Pancreas (tissue), 10 donors: ENCODE measurements around the gene SORCS2. TPM values are rescaled to one million over a fixed set of nuclear protein-coding genes. Genes with fewer than 3 reads are reported as not detected.
A peak's percentile ranks its signal among the peaks of the same experiment; 100 is the strongest.

Source experiments
- ATAC-seq, 4 donors: fragments of 200-7000 bp; cut with Tn5 transposase; one replicate each; pipeline versions ENCODE4 v1.8.0 to v1.9.1; 2020; ENCODE audit warnings: mild to moderate bottlenecking in 4 of 4, moderate library complexity in 4 of 4
- DNase-seq, 6 donors: peaks; one replicate each; pipeline ENCODE4 v3.0.0-alpha.2; 2020
- FAIRE-seq: peaks from 2 replicates; lab custom pipeline; 2012; peaks lifted over from hg19 to GRCh38; lab: Jason Lieb, UNC
- H3K27ac ChIP-seq, 4 donors: fragments of 200-600 bp; sonication (generic); 1 replicate in 3 of 4; 2 replicates in 1 of 4; pipeline versions ENCODE4 v1.5.0 to v1.8.0; 2020
- H3K27me3 ChIP-seq, 4 donors: fragments of 200-600 bp; one replicate each; pipeline ENCODE4 v1.8.0; 2021
- H3K36me3 ChIP-seq, 3 donors: fragments of 200-600 bp; sonication (generic) in 1 of 3; one replicate each; pipeline versions ENCODE4 v1.5.0 to v1.8.0; 2020 to 2021
- H3K4me1 ChIP-seq, 3 donors: fragments of 200-600 bp; one replicate each; pipeline ENCODE4 v1.8.0; 2021
- H3K4me3 ChIP-seq, 4 donors: fragments of 200-600 bp; sonication (generic) in 2 of 4; one replicate each; pipeline versions ENCODE4 v1.5.0 to v1.8.0; 2020 to 2021
- H3K9me3 ChIP-seq, 4 donors: fragments of 200-600 bp; one replicate each; pipeline ENCODE4 v1.8.0; 2021
- CTCF ChIP-seq, 4 donors: fragments of 200-600 bp; sonication (generic) in 3 of 4; IDR thresholded peaks; one replicate each; pipeline versions ENCODE4 v1.5.0 to v1.8.0; 2021; ENCODE audit warnings: antibody characterized with exemption in 4 of 4
- WGBS, 2 donors: extraction: QIAGEN DNeasy Blood & Tissue Kit; methylation state at CpG; one replicate each; pipeline ENCODE4 v1.1.7; 2013; 5-methylcytosine and 5-hydroxymethylcytosine counted together
- intact Hi-C, 3 donors: fragments of 100-400 bp; cut with DNase I; formaldehyde crosslinking; loops; one replicate each; pipeline versions ENCODE4 v1.11.1 to v1.14.2; 2022
- polyA plus RNA-seq, 2 donors: library from polyadenylated mRNA; stranded (reverse); fragments of 200-250 nt; gene quantifications; one replicate each; pipeline ENCODE4 v1.2.3, GENCODE V29; 2013
- total RNA-seq, 6 donors: library from RNA; stranded (reverse); fragmentation: NEBNext Ultra II Directional in 4 of 6; extraction: Animal tissue kit (Norgen Biotek cat#: 25700) in 4 of 6; gene quantifications; one replicate each; pipeline versions ENCODE4 v1.2.1 to v1.2.4, GENCODE V29; 2021 to 2023
- donor health status: healthy with polysubstance abuse.
- donor health status: DM: no; HTN: no; CAD: no; lungs with moderate emphysema.
- donor health status: DM: no; HTN: no; CAD: no.
- donor health status: control.
- donor health status: control.
- donor health status: Bipolar disorder and iron deficiency.
- donor health status: DM: yes; HTN: yes; CAD: no.
- donor health status: DM: no; HTN: no; CAD: no.
- donor health status: DM: no; HTN: no; CAD: no.
- donor health status: DM: yes; HTN: yes; CAD: no.

The SORCS2 gene
- total and polyA plus RNA-seq, 8 donors = 0.14 to 1.7 (median 0.42) TPM

GRCh38 chr4:7183780-7184460 is 8.4 kb upstream of the SORCS2 start:
- Histone ChIP-seq H3K36me3 (no peaks in the 10 kb centered on the region), H3K27me3 (peaks cover 0 to 3% (median 0%) of the 10 kb centered on the region in 4 donors), H3K4me3 (no peak overlapping the region), H3K27ac (no peak overlapping the region), H3K9me3 (no peaks in the 10 kb centered on the region), H3K4me1 (no peaks in the 10 kb centered on the region)
- no peak for ATAC-seq
- WGBS, 2 donors = 86 to 91% methylated on average over 7 of the region's 7 CpGs
- no peak for FAIRE-seq
- TF ChIP-seq CTCF (IDR thresholded peaks at IDR 0.05) = no peak
- DNase-seq = peak in 2 of 6 donors; percentile 2 to 32
- intact Hi-C loops = no loop called here

GRCh38 chr4:7185487-7186030 is 6.8 kb upstream of the SORCS2 start:
- no peak for TF ChIP-seq CTCF (IDR thresholded peaks at IDR 0.05)
- DNase-seq = peak in 2 of 6 donors; percentile 5 to 33
- Histone ChIP-seq H3K4me3 (no peak overlapping the region), H3K36me3 (no peaks in the 10 kb centered on the region), H3K27ac (no peak overlapping the region), H3K4me1 (no peaks in the 10 kb centered on the region), H3K27me3 (peaks cover 0 to 3% (median 0%) of the 10 kb centered on the region in 4 donors), H3K9me3 (no peaks in the 10 kb centered on the region)
- 88 to 93% methylated on average over 10 of the region's 10 CpGs for WGBS, 2 donors
- no peak for ATAC-seq
- no peak for FAIRE-seq
- intact Hi-C loops = loop anchor here in 1 of 3 donors (5.0 kb wide), 1 partner anchor 112 kb away; no protein-coding TSS in a partner anchor

- peaks cover 0 to 3% (median 0%) of the 10 kb centered on the region in 4 donors for H3K27me3 ChIP-seq
- no peak overlapping the region for H3K27ac ChIP-seq
- no peak for FAIRE-seq
- H3K4me3 ChIP-seq = no peak overlapping the region
- H3K4me1 ChIP-seq = no peaks in the 10 kb centered on the region
- 42 to 47% methylated on average over 7 to 9 of the region's 9 CpGs for WGBS, 2 donors
- ATAC-seq = peak in 3 of 4 donors; percentile 50 to 75 (median 59)
- no peaks in the 10 kb centered on the region for H3K9me3 ChIP-seq
- TF ChIP-seq CTCF (IDR thresholded peaks at IDR 0.05) = peak in 1 of 4 donors; percentile 27
- intact Hi-C loops = loop anchor here in 1 of 3 donors (5.0 kb wide), 1 partner anchor 111 kb away; no protein-coding TSS in a partner anchor
- no peaks in the 10 kb centered on the region for H3K36me3 ChIP-seq
- peak in 2 of 6 donors; percentile 20 to 67 for DNase-seq
These were observed 6.3 kb upstream of the SORCS2 start for GRCh38 chr4:7186031-7186430.

GRCh38 chr4:7186516-7187167 is 5.7 kb upstream of the SORCS2 start:
- intact Hi-C loops = loop anchor here in 1 of 3 donors (5.0 kb wide), 1 partner anchor 111 kb away; no protein-coding TSS in a partner anchor
- H3K27ac ChIP-seq = no peak overlapping the region
- FAIRE-seq (no peak), ATAC-seq (no peak), DNase-seq (peak in 2 of 6 donors; percentile 6 to 33)
- peaks cover 0 to 3% (median 0%) of the 10 kb centered on the region in 4 donors for H3K27me3 ChIP-seq
- no peak for TF ChIP-seq CTCF (IDR thresholded peaks at IDR 0.05)
- no peaks in the 10 kb centered on the region for H3K36me3 ChIP-seq
- no peaks in the 10 kb centered on the region for H3K4me1 ChIP-seq
- H3K9me3 ChIP-seq = no peaks in the 10 kb centered on the region
- H3K4me3 ChIP-seq = no peak overlapping the region
- 52 to 60% methylated on average over 15 of the region's 15 CpGs for WGBS, 2 donors
